ENCODE data around the gene LRRC41. TPM values are rescaled to one million over a fixed set of nuclear protein-coding genes. Genes with fewer than 3 reads are reported as not detected.

Gene LRRC41
- total and polyA plus RNA-seq, 7 donors, result 21.0 to 65.2 (median 55.1) TPM

GRCh38 chr1:46303872-46304326 is 483 bp upstream of the LRRC41 start:
- H3K36me3 ChIP-seq, result peaks cover 0 to 3% (median 0%) of the 10 kb centered on the region in 4 donors
- 0 to 1% methylated on average over 14 of the region's 14 CpGs for whole genome bisulfite sequencing, 2 donors
- H3K4me1 ChIP-seq, result peaks cover 0 to 73% (median 68%) of the 10 kb centered on the region in 4 donors
- peak overlapping the region; percentile 92 to 99 (median 98) for H3K27ac ChIP-seq
- H3K27me3 ChIP-seq, result no peaks in the 10 kb centered on the region
- intact Hi-C loops (cut with DNase I), result loop anchor here (1.0 kb wide), 2 partner anchors 36 to 57 kb away; partner anchors contain the start of genes NSUN4 and RAD54L
- TF ChIP-seq EP300 (IDR thresholded peaks at IDR 0.05), result no peak
- TF ChIP-seq, protein P1, sequence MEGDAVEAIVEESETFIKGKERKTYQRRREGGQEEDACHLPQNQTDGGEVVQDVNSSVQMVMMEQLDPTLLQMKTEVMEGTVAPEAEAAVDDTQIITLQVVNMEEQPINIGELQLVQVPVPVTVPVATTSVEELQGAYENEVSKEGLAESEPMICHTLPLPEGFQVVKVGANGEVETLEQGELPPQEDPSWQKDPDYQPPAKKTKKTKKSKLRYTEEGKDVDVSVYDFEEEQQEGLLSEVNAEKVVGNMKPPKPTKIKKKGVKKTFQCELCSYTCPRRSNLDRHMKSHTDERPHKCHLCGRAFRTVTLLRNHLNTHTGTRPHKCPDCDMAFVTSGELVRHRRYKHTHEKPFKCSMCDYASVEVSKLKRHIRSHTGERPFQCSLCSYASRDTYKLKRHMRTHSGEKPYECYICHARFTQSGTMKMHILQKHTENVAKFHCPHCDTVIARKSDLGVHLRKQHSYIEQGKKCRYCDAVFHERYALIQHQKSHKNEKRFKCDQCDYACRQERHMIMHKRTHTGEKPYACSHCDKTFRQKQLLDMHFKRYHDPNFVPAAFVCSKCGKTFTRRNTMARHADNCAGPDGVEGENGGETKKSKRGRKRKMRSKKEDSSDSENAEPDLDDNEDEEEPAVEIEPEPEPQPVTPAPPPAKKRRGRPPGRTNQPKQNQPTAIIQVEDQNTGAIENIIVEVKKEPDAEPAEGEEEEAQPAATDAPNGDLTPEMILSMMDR (IDR thresholded peaks at IDR 0.05), result no peak
- TF ChIP-seq POLR2AphosphoS5 (IDR thresholded peaks at IDR 0.05), result no peak
- no peak for TF ChIP-seq POLR2A (IDR thresholded peaks at IDR 0.05)
- no peak for DNase-seq
- H3K9me3 ChIP-seq, result no peaks in the 10 kb centered on the region
- H3K4me3 ChIP-seq, result peak overlapping the region; percentile 64 to 98 (median 83)

- intact Hi-C loops (cut with DNase I), result loop anchor here (1.0 kb wide), 2 partner anchors 38 to 55 kb away; partner anchors contain the start of genes NSUN4 and RAD54L
- H3K4me1 ChIP-seq, result peaks cover 0 to 71% (median 58%) of the 10 kb centered on the region in 4 donors
- WGBS, 2 donors, result 1% methylated on average over 32 of the region's 32 CpGs
- no peaks in the 10 kb centered on the region for H3K27me3 ChIP-seq
- H3K36me3 ChIP-seq, result peaks cover 4 to 5% (median 5%) of the 10 kb centered on the region in 4 donors
- TF ChIP-seq EP300 (IDR thresholded peaks at IDR 0.05), result no peak
- TF ChIP-seq POLR2AphosphoS5 (IDR thresholded peaks at IDR 0.05), result no peak
- TF ChIP-seq, protein P1 (IDR thresholded peaks at IDR 0.05), result no peak
- TF ChIP-seq POLR2A (IDR thresholded peaks at IDR 0.05), result no peak
- H3K27ac ChIP-seq, result peak overlapping the region; percentile 92 to 99 (median 98)
- H3K4me3 ChIP-seq, result peak overlapping the region; percentile 64 to 98 (median 83)
- no peaks in the 10 kb centered on the region for H3K9me3 ChIP-seq
- peak; percentile 71 for DNase-seq
Observed at GRCh38 chr1:46302641-46303037, 777 bp downstream of the LRRC41 start.

DNA sequence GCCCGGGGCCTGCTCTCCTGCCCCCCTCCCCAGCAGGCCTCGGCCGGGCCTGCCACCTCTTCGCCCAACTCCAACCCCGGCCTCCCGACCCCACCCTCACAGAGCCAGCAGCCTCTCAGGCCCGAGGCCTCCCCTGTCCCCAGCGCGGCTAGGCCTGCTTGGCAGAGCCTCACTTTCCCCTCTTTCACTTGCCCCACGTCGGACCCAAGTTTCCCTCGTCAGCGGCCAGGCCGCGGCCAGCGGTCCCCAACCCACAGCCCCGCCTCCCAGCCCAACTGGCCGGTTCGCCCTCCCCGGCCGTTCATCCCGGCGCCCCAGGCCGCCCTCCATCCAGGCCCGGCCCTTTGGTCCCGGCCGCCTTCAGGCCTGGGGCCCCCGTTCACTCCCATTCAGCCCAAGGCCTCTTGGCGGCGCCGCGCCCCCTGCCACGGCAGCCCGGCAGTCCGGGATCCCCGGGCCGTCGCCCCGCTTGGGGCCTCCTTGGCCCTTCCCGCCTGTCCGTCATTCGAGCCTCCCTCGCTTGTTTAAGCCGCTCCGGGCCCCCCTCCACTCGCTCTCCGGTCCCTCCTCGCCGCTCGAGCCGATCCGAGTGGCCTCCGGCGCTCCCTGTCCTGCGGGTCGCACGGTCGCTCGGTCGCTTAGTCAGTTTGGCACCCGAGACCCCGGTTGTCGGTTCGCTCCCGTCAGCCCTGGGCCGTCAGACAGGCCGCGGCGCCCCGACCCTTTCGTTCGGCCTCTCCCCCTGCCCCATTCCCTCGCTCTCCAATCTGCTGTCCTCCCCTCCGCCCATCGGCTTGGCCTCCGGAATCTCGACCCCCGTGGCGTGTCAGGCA is 1.4 kb downstream of the LRRC41 start:
- intact Hi-C loops (cut with DNase I), result no loop called here
- DNase-seq, result peak; percentile 77
- peaks cover 0 to 65% (median 52%) of the 10 kb centered on the region in 4 donors for H3K4me1 ChIP-seq
- WGBS, 2 donors, result 0 to 1% methylated on average over 79 of the region's 79 CpGs
- peak overlapping the region; percentile 92 to 99 (median 98) for H3K27ac ChIP-seq
- no peak for TF ChIP-seq EP300 (IDR thresholded peaks at IDR 0.05)
- no peak for TF ChIP-seq POLR2A (IDR thresholded peaks at IDR 0.05)
- peak in 2 of 4 donors; percentile 29 to 32 for TF ChIP-seq POLR2AphosphoS5 (IDR thresholded peaks at IDR 0.05)
- H3K36me3 ChIP-seq, result peaks cover 10 to 11% (median 11%) of the 10 kb centered on the region in 4 donors
- no peaks in the 10 kb centered on the region for H3K27me3 ChIP-seq
- H3K4me3 ChIP-seq, result peak overlapping the region; percentile 64 to 98 (median 83)
- no peaks in the 10 kb centered on the region for H3K9me3 ChIP-seq

- intact Hi-C loops (cut with DNase I), result no loop called here
- TF ChIP-seq, protein P1 (IDR thresholded peaks at IDR 0.05), result no peak
- no peak for TF ChIP-seq EP300 (IDR thresholded peaks at IDR 0.05)
- no peak for TF ChIP-seq POLR2A (IDR thresholded peaks at IDR 0.05)
- peaks cover 12 to 18% (median 17%) of the 10 kb centered on the region in 4 donors for H3K36me3 ChIP-seq
- DNase-seq, result no peak
- peak overlapping the region; percentile 92 to 99 (median 98) for H3K27ac ChIP-seq
- WGBS, 2 donors, result 17 to 19% methylated on average over 17 of the region's 17 CpGs
- H3K4me3 ChIP-seq, result peak overlapping the region; percentile 64 to 98 (median 83)
- peaks cover 0 to 59% (median 46%) of the 10 kb centered on the region in 4 donors for H3K4me1 ChIP-seq
- H3K27me3 ChIP-seq, result no peaks in the 10 kb centered on the region
- no peaks in the 10 kb centered on the region for H3K9me3 ChIP-seq
Observed at GRCh38 chr1:46301406-46301807, 2.0 kb downstream of the LRRC41 start.
